Measurements from ENCODE around the gene PHF8.

Gene PHF8

GRCh38 chrX:53990171-53990570, 54.1 kb downstream of the PHF8 start:
- H3K4me3 ChIP-seq (ENCODE audit: control insufficient read depth in 1 of 7, extremely low read depth in 1 of 7, insufficient read depth in 4 of 7, low read depth in 2 of 7, low read length in 6 of 7) = no peak overlapping the region
- ChIA-PET CTCF (interaction anchor here (0.7 kb wide), 1 partner anchor 19 kb away, joined by 3 read pairs; no protein-coding TSS in a partner anchor), POLR2A (no interaction called here)
- no peaks in the 10 kb centered on the region for H3K27me3 ChIP-seq (replicated peaks in 2 of 5; ENCODE audit: control insufficient read depth in 4 of 5, insufficient read depth in 5 of 5, low read length in 4 of 5)
- H3K9me3 ChIP-seq (ENCODE audit: control extremely low read depth in 1 of 5, control insufficient read depth in 4 of 5, insufficient read depth in 2 of 5, low read depth in 1 of 5, low read length in 4 of 5) = no peaks in the 10 kb centered on the region
- no peaks in the 10 kb centered on the region for H3K4me1 ChIP-seq (ENCODE audit: control extremely low read depth in 1 of 4, control insufficient read depth in 4 of 4, insufficient read depth in 4 of 4, low read length in 3 of 4)
- peaks cover 5 to 48% (median 18%) of the 10 kb centered on the region in 4 experiments for H3K36me3 ChIP-seq (ENCODE audit: control insufficient read depth in 4 of 4, insufficient read depth in 4 of 4, low read length in 3 of 4)
- 94% methylated on average over 2 of the region's 2 CpGs for WGBS (ENCODE audit: insufficient coverage)
- no peak for DNase-seq
- H3K27ac ChIP-seq (ENCODE audit: insufficient read depth in 1 of 2, low read depth in 1 of 2, low read length in 2 of 2, poor library complexity in 1 of 2, severe bottlenecking in 2 of 2) = no peak overlapping the region

GRCh38 chrX:53984895-53985294, 59.4 kb downstream of the PHF8 start:
- 88% methylated on average over 12 of the region's 12 CpGs for WGBS (ENCODE audit: insufficient coverage)
- ChIA-PET CTCF (interaction anchor here (0.9 kb wide), 1 partner anchor 301 kb away, joined by 3 read pairs; no protein-coding TSS in a partner anchor), POLR2A (no interaction called here)
- H3K36me3 ChIP-seq (ENCODE audit: control insufficient read depth in 4 of 4, insufficient read depth in 4 of 4, low read length in 3 of 4) = peaks cover 9 to 42% (median 11%) of the 10 kb centered on the region in 4 experiments
- H3K27ac ChIP-seq (ENCODE audit: insufficient read depth in 1 of 2, low read depth in 1 of 2, low read length in 2 of 2, poor library complexity in 1 of 2, severe bottlenecking in 2 of 2) = no peak overlapping the region
- H3K27me3 ChIP-seq (replicated peaks in 2 of 5; ENCODE audit: control insufficient read depth in 4 of 5, insufficient read depth in 5 of 5, low read length in 4 of 5) = no peaks in the 10 kb centered on the region
- H3K4me1 ChIP-seq (ENCODE audit: control extremely low read depth in 1 of 4, control insufficient read depth in 4 of 4, insufficient read depth in 4 of 4, low read length in 3 of 4) = no peaks in the 10 kb centered on the region
- no peak for DNase-seq
- no peak overlapping the region for H3K4me3 ChIP-seq (ENCODE audit: control insufficient read depth in 1 of 7, extremely low read depth in 1 of 7, insufficient read depth in 4 of 7, low read depth in 2 of 7, low read length in 6 of 7)
- H3K9me3 ChIP-seq (ENCODE audit: control extremely low read depth in 1 of 5, control insufficient read depth in 4 of 5, insufficient read depth in 2 of 5, low read depth in 1 of 5, low read length in 4 of 5) = no peaks in the 10 kb centered on the region

GRCh38 chrX:53974529-53974928, 69.7 kb downstream of the PHF8 start:
- no peaks in the 10 kb centered on the region for H3K4me1 ChIP-seq (ENCODE audit: control extremely low read depth in 1 of 4, control insufficient read depth in 4 of 4, insufficient read depth in 4 of 4, low read length in 3 of 4)
- no peak for DNase-seq
- WGBS (ENCODE audit: insufficient coverage) = no CpG with 5 or more reads among the region's 6 CpGs
- no peak overlapping the region for H3K4me3 ChIP-seq (ENCODE audit: control insufficient read depth in 1 of 7, extremely low read depth in 1 of 7, insufficient read depth in 4 of 7, low read depth in 2 of 7, low read length in 6 of 7)
- CTCF ChIA-PET = no interaction called here
- no peaks in the 10 kb centered on the region for H3K27me3 ChIP-seq (replicated peaks in 2 of 5; ENCODE audit: control insufficient read depth in 4 of 5, insufficient read depth in 5 of 5, low read length in 4 of 5)
- POLR2A ChIA-PET = no interaction called here
- peaks cover 0 to 29% (median 4%) of the 10 kb centered on the region in 4 experiments for H3K36me3 ChIP-seq (ENCODE audit: control insufficient read depth in 4 of 4, insufficient read depth in 4 of 4, low read length in 3 of 4)
- no peak overlapping the region for H3K27ac ChIP-seq (ENCODE audit: insufficient read depth in 1 of 2, low read depth in 1 of 2, low read length in 2 of 2, poor library complexity in 1 of 2, severe bottlenecking in 2 of 2)
- H3K9me3 ChIP-seq (ENCODE audit: control extremely low read depth in 1 of 5, control insufficient read depth in 4 of 5, insufficient read depth in 2 of 5, low read depth in 1 of 5, low read length in 4 of 5) = peaks cover 0 to 4% (median 0%) of the 10 kb centered on the region in 5 experiments

- no peak overlapping the region for H3K4me3 ChIP-seq (ENCODE audit: control insufficient read depth in 1 of 7, extremely low read depth in 1 of 7, insufficient read depth in 4 of 7, low read depth in 2 of 7, low read length in 6 of 7)
- no peaks in the 10 kb centered on the region for H3K4me1 ChIP-seq (ENCODE audit: control extremely low read depth in 1 of 4, control insufficient read depth in 4 of 4, insufficient read depth in 4 of 4, low read length in 3 of 4)
- no peak for DNase-seq
- POLR2A ChIA-PET = no interaction called here
- CTCF ChIA-PET = no interaction called here
- peaks cover 0 to 22% (median 2%) of the 10 kb centered on the region in 4 experiments for H3K36me3 ChIP-seq (ENCODE audit: control insufficient read depth in 4 of 4, insufficient read depth in 4 of 4, low read length in 3 of 4)
- 67% methylated on average over 1 of the region's 3 CpGs for WGBS (ENCODE audit: insufficient coverage)
- peaks cover 0 to 5% (median 0%) of the 10 kb centered on the region in 5 experiments for H3K9me3 ChIP-seq (ENCODE audit: control extremely low read depth in 1 of 5, control insufficient read depth in 4 of 5, insufficient read depth in 2 of 5, low read depth in 1 of 5, low read length in 4 of 5)
- H3K27me3 ChIP-seq (replicated peaks in 2 of 5; ENCODE audit: control insufficient read depth in 4 of 5, insufficient read depth in 5 of 5, low read length in 4 of 5) = no peaks in the 10 kb centered on the region
- H3K27ac ChIP-seq (ENCODE audit: insufficient read depth in 1 of 2, low read depth in 1 of 2, low read length in 2 of 2, poor library complexity in 1 of 2, severe bottlenecking in 2 of 2) = no peak overlapping the region
These were observed 74.7 kb downstream of the PHF8 start for GRCh38 chrX:53969540-53969939.

GRCh38 chrX:53950130-53950733, 94.0 kb downstream of the PHF8 start:
- ChIA-PET POLR2A (no interaction called here), CTCF (no interaction called here)
- Histone ChIP-seq H3K9me3 (ENCODE audit: control extremely low read depth in 1 of 5, control insufficient read depth in 4 of 5, insufficient read depth in 2 of 5, low read depth in 1 of 5, low read length in 4 of 5) (no peaks in the 10 kb centered on the region), H3K27ac (ENCODE audit: insufficient read depth in 1 of 2, low read depth in 1 of 2, low read length in 2 of 2, poor library complexity in 1 of 2, severe bottlenecking in 2 of 2) (no peak overlapping the region), H3K4me1 (ENCODE audit: control extremely low read depth in 1 of 4, control insufficient read depth in 4 of 4, insufficient read depth in 4 of 4, low read length in 3 of 4) (no peaks in the 10 kb centered on the region), H3K27me3 (replicated peaks in 2 of 5; ENCODE audit: control insufficient read depth in 4 of 5, insufficient read depth in 5 of 5, low read length in 4 of 5) (no peaks in the 10 kb centered on the region), H3K36me3 (ENCODE audit: control insufficient read depth in 4 of 4, insufficient read depth in 4 of 4, low read length in 3 of 4) (peaks cover 4 to 13% (median 6%) of the 10 kb centered on the region in 4 experiments), H3K4me3 (ENCODE audit: control insufficient read depth in 1 of 7, extremely low read depth in 1 of 7, insufficient read depth in 4 of 7, low read depth in 2 of 7, low read length in 6 of 7) (no peak overlapping the region)
- no peak for DNase-seq
- WGBS (ENCODE audit: insufficient coverage) = 88% methylated on average over 3 of the region's 3 CpGs

GRCh38 chrX:53940180-53940579, 104.1 kb downstream of the PHF8 start:
- Histone ChIP-seq H3K9me3 (ENCODE audit: control extremely low read depth in 1 of 5, control insufficient read depth in 4 of 5, insufficient read depth in 2 of 5, low read depth in 1 of 5, low read length in 4 of 5) (no peaks in the 10 kb centered on the region), H3K4me1 (ENCODE audit: control extremely low read depth in 1 of 4, control insufficient read depth in 4 of 4, insufficient read depth in 4 of 4, low read length in 3 of 4) (peaks cover 0 to 8% (median 3%) of the 10 kb centered on the region in 4 experiments), H3K27me3 (replicated peaks in 2 of 5; ENCODE audit: control insufficient read depth in 4 of 5, insufficient read depth in 5 of 5, low read length in 4 of 5) (no peaks in the 10 kb centered on the region), H3K27ac (ENCODE audit: insufficient read depth in 1 of 2, low read depth in 1 of 2, low read length in 2 of 2, poor library complexity in 1 of 2, severe bottlenecking in 2 of 2) (no peak overlapping the region), H3K4me3 (ENCODE audit: control insufficient read depth in 1 of 7, extremely low read depth in 1 of 7, insufficient read depth in 4 of 7, low read depth in 2 of 7, low read length in 6 of 7) (no peak overlapping the region), H3K36me3 (ENCODE audit: control insufficient read depth in 4 of 4, insufficient read depth in 4 of 4, low read length in 3 of 4) (peaks cover 4 to 61% (median 19%) of the 10 kb centered on the region in 4 experiments)
- POLR2A ChIA-PET = no interaction called here
- CTCF ChIA-PET = no interaction called here
- WGBS (ENCODE audit: insufficient coverage) = 89% methylated on average over 7 of the region's 8 CpGs
- DNase-seq = no peak

GRCh38 chrX:53939127-53939526, 105.1 kb downstream of the PHF8 start:
- Histone ChIP-seq H3K36me3 (ENCODE audit: control insufficient read depth in 4 of 4, insufficient read depth in 4 of 4, low read length in 3 of 4) (peaks cover 4 to 58% (median 17%) of the 10 kb centered on the region in 4 experiments), H3K4me3 (ENCODE audit: control insufficient read depth in 1 of 7, extremely low read depth in 1 of 7, insufficient read depth in 4 of 7, low read depth in 2 of 7, low read length in 6 of 7) (no peak overlapping the region), H3K4me1 (ENCODE audit: control extremely low read depth in 1 of 4, control insufficient read depth in 4 of 4, insufficient read depth in 4 of 4, low read length in 3 of 4) (peaks cover 0 to 8% (median 3%) of the 10 kb centered on the region in 4 experiments), H3K27me3 (replicated peaks in 2 of 5; ENCODE audit: control insufficient read depth in 4 of 5, insufficient read depth in 5 of 5, low read length in 4 of 5) (no peaks in the 10 kb centered on the region), H3K9me3 (ENCODE audit: control extremely low read depth in 1 of 5, control insufficient read depth in 4 of 5, insufficient read depth in 2 of 5, low read depth in 1 of 5, low read length in 4 of 5) (no peaks in the 10 kb centered on the region), H3K27ac (ENCODE audit: insufficient read depth in 1 of 2, low read depth in 1 of 2, low read length in 2 of 2, poor library complexity in 1 of 2, severe bottlenecking in 2 of 2) (no peak overlapping the region)
- CTCF ChIA-PET = no interaction called here
- no CpG with 5 or more reads among the region's 3 CpGs for WGBS (ENCODE audit: insufficient coverage)
- POLR2A ChIA-PET = no interaction called here
- peak in 2 of 3 donors; percentile 19 to 22 for DNase-seq

All from common myeloid progenitor, CD34-positive (primary cell).